Adrenal gland (tissue), 12 donors: ENCODE results near the gene GIGYF2. TPM values are rescaled to one million over a fixed set of nuclear protein-coding genes. Genes with fewer than 3 reads are reported as not detected.
A peak's percentile ranks its signal among the peaks of the same experiment; 100 is the strongest.

ENCODE experiments used
- DNase-seq, 7 donors: peaks; one replicate each; pipeline ENCODE4 v3.0.0-alpha.2; 2019 to 2020
- H3K27ac ChIP-seq, 5 donors: fragments of 200-600 bp; sonication (generic) in 4 of 5; 1 replicate in 3 of 5; 2 replicates in 2 of 5; pipeline versions ENCODE4 v1.5.1 to v1.8.0; 2016 to 2020; ENCODE audit warnings: mild to moderate bottlenecking in 1 of 5
- H3K27me3 ChIP-seq: fragments of 200-600 bp; 2 replicates; pipeline ENCODE4 v1.8.0; 2021
- H3K36me3 ChIP-seq, 2 donors: fragments of 200-600 bp; replicated peaks in 1 of 2; 1 replicate in 1 of 2; 2 replicates in 1 of 2; pipeline versions ENCODE4 v1.5.1 to v1.8.0; 2018 to 2022
- H3K4me1 ChIP-seq, 2 donors: fragments of 200-600 bp; replicated peaks in 1 of 2; 1 replicate in 1 of 2; 2 replicates in 1 of 2; pipeline versions ENCODE4 v1.5.1 to v1.8.0; 2018 to 2021
- H3K4me3 ChIP-seq, 4 donors: fragments of 200-600 bp; sonication (generic) in 3 of 4; one replicate each; pipeline ENCODE4 v1.5.1; 2016 to 2018
- H3K9me3 ChIP-seq, 3 donors: fragments of 200-600 bp; sonication (generic) in 1 of 3; replicated peaks in 1 of 3; 1 replicate in 2 of 3; 2 replicates in 1 of 3; pipeline versions ENCODE4 v1.5.1 to v1.8.0; 2016 to 2021
- CTCF ChIP-seq, 6 experiments: fragments of 450-650 bp in 4 of 6; fragments of 200-600 bp in 2 of 6; sonication (generic) in 1 of 6; IDR thresholded peaks; 1 replicate in 5 of 6; 2 replicates in 1 of 6; pipeline versions ENCODE4 v1.5.1 to v1.8.0; 2016 to 2021; ENCODE audit warnings: antibody characterized with exemption in 6 of 6, mild to moderate bottlenecking in 2 of 6, moderate library complexity in 1 of 6
- POLR2A ChIP-seq, 2 donors: fragments of 450-650 bp; IDR thresholded peaks; one replicate each; pipeline ENCODE4 v1.6.1; 2017; ENCODE audit warnings: antibody characterized with exemption in 2 of 2, mild to moderate bottlenecking in 2 of 2, moderate library complexity in 1 of 2
- WGBS, 4 donors: extraction: QIAGEN DNeasy Blood & Tissue Kit in 2 of 4; methylation state at CpG; one replicate each; pipeline versions ENCODE4 v1.1.5 to v1.1.7; 2013 to 2017; 5-methylcytosine and 5-hydroxymethylcytosine counted together
- intact Hi-C, 2 donors: fragments of 100-400 bp; cut with DNase I; formaldehyde crosslinking; loops; one replicate each; pipeline versions ENCODE4 v1.14.1 to v1.15.0; 2022 to 2023
- polyA plus RNA-seq, 3 donors: library from polyadenylated mRNA; stranded (reverse); fragments of 200-250 nt in 2 of 3; fragments of 350-450 nt in 1 of 3; fragmentation: Illumina TruSeq in 1 of 3; extraction: RNeasy Lipid Tissue Mini Kit (QIAGEN cat#74804) in 1 of 3; gene quantifications; one replicate each; pipeline ENCODE4 v1.2.3, GENCODE V29; 2013 to 2014
- total RNA-seq, 9 donors: library from RNA; depleted of rRNA in 4 of 9; stranded (reverse); fragments of >200 nt in 4 of 9; fragments of 120-200 nt in 1 of 9; fragmentation: NEBNext Ultra II Directional in 1 of 9; extraction: Animal tissue kit (Norgen Biotek cat#: 25700) in 1 of 9; gene quantifications; one replicate each; pipeline versions ENCODE4 v1.1.0 to v1.2.4, GENCODE V29; 2013 to 2023
- donor health status: healthy with polysubstance abuse.
- donor health status: Bipolar disorder and iron deficiency.
- donor health status: DM: yes; HTN: yes; CAD: no.
- donor health status: DM: no; HTN: no; CAD: no.
- donor health status: DM: no; HTN: no; CAD: no.
- donor health status: DM: yes; HTN: yes; CAD: no.

The GIGYF2 gene
- total and polyA plus RNA-seq, 12 donors = 13.5 to 93.7 (median 65.4) TPM

GRCh38 chr2:232888839-232889529 lies 191.9 kb downstream of the GIGYF2 start:
- no peak overlapping the region for H3K27ac ChIP-seq
- no peaks in the 10 kb centered on the region for H3K27me3 ChIP-seq
- no peaks in the 10 kb centered on the region for H3K9me3 ChIP-seq
- no peak overlapping the region for H3K4me3 ChIP-seq
- TF ChIP-seq CTCF (IDR thresholded peaks at IDR 0.05) (no peak), POLR2A (IDR thresholded peaks at IDR 0.05) (no peak)
- peaks cover 11 to 15% of the 10 kb centered on the region in 2 donors for H3K4me1 ChIP-seq
- intact Hi-C loops = no loop called here
- WGBS, 4 donors = 87 to 89% (median 88%) methylated on average over 12 to 14 of the region's 14 CpGs
- H3K36me3 ChIP-seq = no peaks in the 10 kb centered on the region
- peak in 2 of 7 donors; percentile 17 to 42 for DNase-seq

GRCh38 chr2:232889876-232890401 lies 192.8 kb downstream of the GIGYF2 start:
- TF ChIP-seq POLR2A (IDR thresholded peaks at IDR 0.05) (no peak), CTCF (IDR thresholded peaks at IDR 0.05) (no peak)
- peak in 2 of 7 donors; percentile 20 to 45 for DNase-seq
- no peaks in the 10 kb centered on the region for H3K36me3 ChIP-seq
- peak overlapping the region in 1 of 5 donors; percentile 84 for H3K27ac ChIP-seq
- H3K4me3 ChIP-seq = no peak overlapping the region
- WGBS, 4 donors = 86 to 96% (median 93%) methylated on average over 4 to 5 of the region's 5 CpGs
- H3K9me3 ChIP-seq = no peaks in the 10 kb centered on the region
- intact Hi-C loops = no loop called here
- H3K27me3 ChIP-seq = no peaks in the 10 kb centered on the region
- H3K4me1 ChIP-seq = peaks cover 11 to 15% of the 10 kb centered on the region in 2 donors

GRCh38 chr2:232890536-232890895 lies 193.4 kb downstream of the GIGYF2 start:
- H3K4me1 ChIP-seq = peaks cover 11 to 15% of the 10 kb centered on the region in 2 donors
- 70 to 87% (median 78%) methylated on average over 11 of the region's 11 CpGs for WGBS, 4 donors
- H3K4me3 ChIP-seq = no peak overlapping the region
- intact Hi-C loops = no loop called here
- H3K36me3 ChIP-seq = no peaks in the 10 kb centered on the region
- peak overlapping the region in 3 of 5 donors; percentile 51 to 84 (median 79) for H3K27ac ChIP-seq
- no peaks in the 10 kb centered on the region for H3K27me3 ChIP-seq
- no peaks in the 10 kb centered on the region for H3K9me3 ChIP-seq
- DNase-seq = no peak
- no peak for TF ChIP-seq POLR2A (IDR thresholded peaks at IDR 0.05)
- no peak for TF ChIP-seq CTCF (IDR thresholded peaks at IDR 0.05)

- DNase-seq = peak; percentile 74 to 94 (median 91)
- WGBS, 4 donors = 27 to 34% (median 32%) methylated on average over 16 to 23 of the region's 23 CpGs
- intact Hi-C loops = no loop called here
- Histone ChIP-seq H3K27me3 (no peaks in the 10 kb centered on the region), H3K4me3 (peak overlapping the region in 1 of 4 donors; percentile 4), H3K9me3 (no peaks in the 10 kb centered on the region), H3K27ac (peak overlapping the region in 4 of 5 donors; percentile 65 to 84 (median 76)), H3K36me3 (no peaks in the 10 kb centered on the region), H3K4me1 (peaks cover 11 to 15% of the 10 kb centered on the region in 2 donors)
- TF ChIP-seq POLR2A (IDR thresholded peaks at IDR 0.05) (peak in 1 of 2 donors; percentile 61), CTCF (IDR thresholded peaks at IDR 0.05) (no peak)
Observed at GRCh38 chr2:232890896-232891601, 193.9 kb downstream of the GIGYF2 start.
